ENCODE results near the gene DTHD1. TPM values are rescaled to one million over a fixed set of nuclear protein-coding genes. Genes with fewer than 3 reads are reported as not detected.
A peak's percentile ranks its signal among the peaks of the same experiment; 100 is the strongest.

DTHD1 gene
- total and polyA plus RNA-seq, 8 donors: 0.09 to 0.12 (median 0.09) TPM; not detected in 4

- WGBS, 2 donors: 80 to 81% methylated on average over 6 of the region's 6 CpGs
- Histone ChIP-seq H3K4me3 (no peak overlapping the region), H3K9me3 (no peaks in the 10 kb centered on the region), H3K4me1 (no peaks in the 10 kb centered on the region), H3K27ac (no peak overlapping the region), H3K27me3 (no peaks in the 10 kb centered on the region), H3K36me3 (no peaks in the 10 kb centered on the region)
- intact Hi-C loops (cut with DNase I): no loop called here
- no peak for DNase-seq
- peak in 2 of 4 donors; percentile 35 to 54 for ATAC-seq
- TF ChIP-seq, protein P1, sequence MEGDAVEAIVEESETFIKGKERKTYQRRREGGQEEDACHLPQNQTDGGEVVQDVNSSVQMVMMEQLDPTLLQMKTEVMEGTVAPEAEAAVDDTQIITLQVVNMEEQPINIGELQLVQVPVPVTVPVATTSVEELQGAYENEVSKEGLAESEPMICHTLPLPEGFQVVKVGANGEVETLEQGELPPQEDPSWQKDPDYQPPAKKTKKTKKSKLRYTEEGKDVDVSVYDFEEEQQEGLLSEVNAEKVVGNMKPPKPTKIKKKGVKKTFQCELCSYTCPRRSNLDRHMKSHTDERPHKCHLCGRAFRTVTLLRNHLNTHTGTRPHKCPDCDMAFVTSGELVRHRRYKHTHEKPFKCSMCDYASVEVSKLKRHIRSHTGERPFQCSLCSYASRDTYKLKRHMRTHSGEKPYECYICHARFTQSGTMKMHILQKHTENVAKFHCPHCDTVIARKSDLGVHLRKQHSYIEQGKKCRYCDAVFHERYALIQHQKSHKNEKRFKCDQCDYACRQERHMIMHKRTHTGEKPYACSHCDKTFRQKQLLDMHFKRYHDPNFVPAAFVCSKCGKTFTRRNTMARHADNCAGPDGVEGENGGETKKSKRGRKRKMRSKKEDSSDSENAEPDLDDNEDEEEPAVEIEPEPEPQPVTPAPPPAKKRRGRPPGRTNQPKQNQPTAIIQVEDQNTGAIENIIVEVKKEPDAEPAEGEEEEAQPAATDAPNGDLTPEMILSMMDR (IDR thresholded peaks at IDR 0.05): no peak
- no peak for FAIRE-seq
These were observed 4.5 kb downstream of the DTHD1 start for GRCh38 chr4:36285784-36286480.

DNA sequence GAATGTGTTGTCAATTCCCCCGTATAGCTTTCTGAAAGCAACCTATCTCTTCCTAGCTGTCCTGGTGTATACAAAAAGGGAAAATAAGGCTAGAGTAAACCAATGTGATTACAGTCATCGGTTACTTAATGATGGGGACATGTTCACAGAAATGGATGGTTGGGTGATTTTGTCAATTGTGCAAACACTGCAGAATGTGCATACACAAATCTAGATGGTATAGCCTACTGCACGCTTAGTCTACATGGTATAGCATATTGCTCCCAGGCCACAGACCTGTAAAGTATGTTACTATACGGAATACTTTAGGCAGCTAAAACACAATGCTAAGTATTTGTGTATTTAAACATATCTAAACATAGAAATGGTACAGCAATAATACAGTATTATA, 5.1 kb downstream of the DTHD1 start:
- 82 to 89% methylated on average over 4 of the region's 4 CpGs for WGBS, 2 donors
- ATAC-seq (no peak), DNase-seq (no peak), FAIRE-seq (no peak)
- no peaks in the 10 kb centered on the region for H3K27me3 ChIP-seq
- intact Hi-C loops (cut with DNase I): no loop called here
- no peak overlapping the region for H3K27ac ChIP-seq
- TF ChIP-seq, protein P1 (IDR thresholded peaks at IDR 0.05): no peak
- H3K36me3 ChIP-seq: no peaks in the 10 kb centered on the region
- no peaks in the 10 kb centered on the region for H3K4me1 ChIP-seq
- no peak overlapping the region for H3K4me3 ChIP-seq
- no peaks in the 10 kb centered on the region for H3K9me3 ChIP-seq

DNA sequence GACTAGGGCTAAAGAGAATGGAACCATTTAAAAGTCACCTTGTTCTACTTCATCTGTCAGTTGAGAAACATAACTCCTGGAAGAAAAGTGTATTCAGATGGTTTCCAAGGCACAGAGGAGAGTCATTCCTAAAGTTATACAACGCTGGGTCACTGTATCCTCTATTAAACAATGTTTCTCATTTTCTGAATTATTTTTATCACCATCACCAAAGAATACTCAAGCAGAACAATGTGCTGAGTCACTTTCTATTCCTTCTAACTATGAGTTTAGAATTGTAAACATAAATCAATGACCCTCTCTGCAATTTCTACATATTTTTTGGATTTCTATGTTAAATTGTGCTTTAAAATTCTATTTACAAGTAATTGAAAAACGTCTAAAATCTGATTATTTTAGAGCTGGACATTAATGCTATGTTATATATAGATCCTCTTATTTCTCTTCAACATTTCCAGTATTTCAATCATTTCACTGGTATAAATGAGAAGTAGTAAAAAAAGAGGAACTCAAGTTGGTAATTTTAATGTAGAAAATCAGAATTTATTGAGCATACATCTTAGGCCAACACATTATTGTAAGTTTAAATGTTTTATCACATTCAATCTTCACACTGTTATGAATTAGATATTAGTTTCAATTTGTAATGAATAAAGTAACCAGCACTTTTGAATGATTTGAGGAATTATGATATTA, 7.5 kb downstream of the DTHD1 start:
- H3K27ac ChIP-seq: no peak overlapping the region
- TF ChIP-seq, protein P1 (IDR thresholded peaks at IDR 0.05): no peak
- H3K4me1 ChIP-seq: no peaks in the 10 kb centered on the region
- 46 to 63% methylated on average over 2 of the region's 2 CpGs for WGBS, 2 donors
- H3K4me3 ChIP-seq: no peak overlapping the region
- peak; percentile 64 for FAIRE-seq
- intact Hi-C loops (cut with DNase I): no loop called here
- ATAC-seq: no peak
- no peaks in the 10 kb centered on the region for H3K9me3 ChIP-seq
- H3K36me3 ChIP-seq: no peaks in the 10 kb centered on the region
- DNase-seq: no peak
- H3K27me3 ChIP-seq: no peaks in the 10 kb centered on the region

DNA sequence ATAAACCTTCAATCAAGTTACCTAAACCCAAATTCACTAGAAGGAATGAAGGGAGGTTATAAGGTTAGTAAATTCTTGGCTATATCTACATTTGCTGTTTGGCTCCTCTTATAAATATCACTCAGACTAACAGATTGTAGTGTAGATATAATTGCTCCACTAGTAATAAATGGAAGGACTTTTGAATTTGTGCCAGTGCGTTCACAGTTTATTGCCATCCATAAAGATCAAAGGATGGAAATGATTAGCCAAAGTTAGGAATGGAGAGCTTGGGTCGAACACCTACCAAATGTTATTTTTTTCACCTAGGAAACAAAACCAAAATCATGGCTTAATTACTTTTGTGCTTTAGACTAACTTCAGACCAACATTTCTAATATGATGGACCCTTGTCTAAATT, 9.2 kb downstream of the DTHD1 start:
- H3K27me3 ChIP-seq: no peaks in the 10 kb centered on the region
- no peak overlapping the region for H3K27ac ChIP-seq
- no peak for ATAC-seq
- WGBS, 2 donors: 49 to 61% methylated on average over 2 of the region's 2 CpGs
- H3K4me3 ChIP-seq: no peak overlapping the region
- DNase-seq: no peak
- H3K4me1 ChIP-seq: no peaks in the 10 kb centered on the region
- intact Hi-C loops (cut with DNase I): no loop called here
- H3K9me3 ChIP-seq: no peaks in the 10 kb centered on the region
- no peak for FAIRE-seq
- TF ChIP-seq, protein P1 (IDR thresholded peaks at IDR 0.05): no peak
- no peaks in the 10 kb centered on the region for H3K36me3 ChIP-seq

Measured in pancreas (tissue), 10 donors.